Thymus (tissue), 11 donors: Measurements from ENCODE around the gene PARVB. TPM values are rescaled to one million over a fixed set of nuclear protein-coding genes. Genes with fewer than 3 reads are reported as not detected.

Experiments
- DNase-seq, 9 donors: peaks; one replicate each; pipeline ENCODE4 v3.0.0-alpha.2; 2013; ENCODE audit warnings: low spot score in 9 of 9, low read depth in 6 of 9, missing footprints in 1 of 9
- H3K27ac ChIP-seq, 2 donors: one replicate each; pipeline ENCODE4 v1.5.1; 2013; ENCODE audit warnings: control low read depth in 1 of 2, low read depth in 1 of 2, low read length in 1 of 2, mild to moderate bottlenecking in 1 of 2, moderate library complexity in 1 of 2
- H3K27me3 ChIP-seq, 2 donors: one replicate each; pipeline ENCODE4 v1.5.1; 2013; ENCODE audit warnings: low read length in 1 of 2; ENCODE audit not compliant: control insufficient read depth in 2 of 2, insufficient read depth in 1 of 2
- H3K36me3 ChIP-seq, 2 donors: one replicate each; pipeline ENCODE4 v1.5.1; 2013; ENCODE audit warnings: low read length in 1 of 2, mild to moderate bottlenecking in 1 of 2, moderate library complexity in 1 of 2; ENCODE audit not compliant: control insufficient read depth in 2 of 2, insufficient read depth in 2 of 2
- H3K4me1 ChIP-seq, 2 donors: one replicate each; pipeline ENCODE4 v1.5.1; 2013; ENCODE audit warnings: low read length in 2 of 2; ENCODE audit not compliant: control insufficient read depth in 2 of 2, insufficient read depth in 2 of 2
- H3K4me3 ChIP-seq, 2 donors: one replicate each; pipeline ENCODE4 v1.5.1; 2013; ENCODE audit warnings: low read length in 2 of 2, control low read depth in 1 of 2, mild to moderate bottlenecking in 1 of 2
- H3K9me3 ChIP-seq, 2 donors: one replicate each; pipeline ENCODE4 v1.5.1; 2013; ENCODE audit warnings: low read length in 1 of 2, mild to moderate bottlenecking in 1 of 2; ENCODE audit not compliant: control insufficient read depth in 2 of 2, insufficient read depth in 1 of 2
- WGBS: extraction: QIAGEN DNeasy Blood & Tissue Kit; methylation state at CpG from one replicate; pipeline ENCODE4 v1.1.7; 2013; 5-methylcytosine and 5-hydroxymethylcytosine counted together
- polyA plus RNA-seq: library from polyadenylated mRNA; stranded (reverse); fragments of 200-250 nt; gene quantifications from one replicate; pipeline ENCODE4 v1.2.3, GENCODE V29; 2013
- total RNA-seq: library from RNA; stranded (reverse); fragments of 120-200 nt; gene quantifications from one replicate; pipeline ENCODE4 v1.2.4, GENCODE V29; 2013
- donor health status: healthy.

Gene PARVB
- total and polyA plus RNA-seq, 2 donors, result 14.5 to 15.2 TPM

DNA sequence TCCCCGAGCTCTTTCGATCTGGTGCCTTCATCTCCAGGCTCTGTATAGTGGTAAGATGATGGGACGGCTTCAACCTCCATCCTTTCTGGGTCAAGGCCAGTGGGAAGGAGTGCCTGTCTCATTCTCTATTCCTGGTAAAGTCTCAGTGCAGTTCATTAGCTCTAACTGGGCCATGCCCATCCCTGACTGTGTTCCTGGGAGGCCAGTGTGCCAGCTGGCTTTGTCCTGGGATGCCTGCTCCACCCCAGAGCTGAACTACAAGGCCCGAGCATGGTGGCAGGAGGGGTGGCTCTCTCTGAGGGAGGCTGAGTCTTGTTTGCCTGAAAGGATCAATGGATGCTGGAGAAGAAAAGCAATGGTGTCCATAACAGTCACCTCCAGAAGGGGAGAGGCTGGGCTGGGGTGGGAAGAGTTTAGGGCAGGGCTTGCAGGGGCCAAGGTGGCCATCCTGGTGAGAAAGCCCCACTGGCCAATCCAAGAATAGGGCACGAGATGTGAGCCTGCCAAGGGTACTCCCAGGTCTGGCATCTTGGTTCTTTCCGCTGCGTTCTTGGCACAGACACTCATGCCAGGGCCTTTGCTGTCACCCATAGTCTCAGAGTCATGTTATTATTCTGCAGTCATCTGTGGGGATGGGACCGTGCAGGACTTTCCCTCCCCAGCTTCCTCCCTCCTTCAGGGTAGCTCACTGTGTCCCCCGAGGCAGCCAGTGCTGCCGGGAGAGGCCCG lies 60.1 kb downstream of the PARVB start:
- no peaks in the 10 kb centered on the region for H3K36me3 ChIP-seq
- 96% methylated on average over 11 of the region's 11 CpGs for WGBS
- no peak for DNase-seq
- peaks cover 0 to 10% of the 10 kb centered on the region in 2 donors for H3K9me3 ChIP-seq
- H3K4me1 ChIP-seq, result no peaks in the 10 kb centered on the region
- no peak overlapping the region for H3K4me3 ChIP-seq
- no peak overlapping the region for H3K27ac ChIP-seq
- H3K27me3 ChIP-seq, result no peaks in the 10 kb centered on the region

DNA sequence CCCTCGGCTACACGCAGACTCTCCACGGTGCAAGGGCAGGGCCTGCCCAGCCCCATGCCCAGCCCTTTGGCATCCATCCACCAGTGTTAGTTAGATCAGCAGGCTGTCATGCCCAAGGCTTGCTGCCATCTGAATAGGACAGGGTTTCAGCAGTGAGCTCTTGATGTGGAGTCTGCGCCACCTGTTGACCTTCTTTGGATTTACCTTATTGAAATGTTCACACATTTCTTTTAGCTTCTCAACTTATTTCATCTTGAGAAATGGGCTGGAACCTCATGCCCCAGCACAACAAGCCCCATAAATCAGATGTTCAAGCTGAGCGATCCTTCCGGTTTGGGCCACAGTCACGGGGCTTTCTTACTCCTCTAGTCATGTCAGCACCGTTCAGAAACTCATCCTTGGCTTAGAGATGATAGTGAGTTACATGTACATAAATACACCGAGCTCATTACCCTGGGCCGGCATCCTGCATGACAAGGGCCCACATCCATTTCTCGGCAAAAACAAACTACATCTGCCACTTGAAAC lies 61.7 kb downstream of the PARVB start:
- DNase-seq, result peak in 8 of 9 donors; percentile 40 to 81 (median 50)
- H3K36me3 ChIP-seq, result no peaks in the 10 kb centered on the region
- 72% methylated on average over 11 of the region's 11 CpGs for WGBS
- H3K4me1 ChIP-seq, result no peaks in the 10 kb centered on the region
- no peak overlapping the region for H3K27ac ChIP-seq
- no peaks in the 10 kb centered on the region for H3K27me3 ChIP-seq
- no peak overlapping the region for H3K4me3 ChIP-seq
- peaks cover 0 to 10% of the 10 kb centered on the region in 2 donors for H3K9me3 ChIP-seq

DNA sequence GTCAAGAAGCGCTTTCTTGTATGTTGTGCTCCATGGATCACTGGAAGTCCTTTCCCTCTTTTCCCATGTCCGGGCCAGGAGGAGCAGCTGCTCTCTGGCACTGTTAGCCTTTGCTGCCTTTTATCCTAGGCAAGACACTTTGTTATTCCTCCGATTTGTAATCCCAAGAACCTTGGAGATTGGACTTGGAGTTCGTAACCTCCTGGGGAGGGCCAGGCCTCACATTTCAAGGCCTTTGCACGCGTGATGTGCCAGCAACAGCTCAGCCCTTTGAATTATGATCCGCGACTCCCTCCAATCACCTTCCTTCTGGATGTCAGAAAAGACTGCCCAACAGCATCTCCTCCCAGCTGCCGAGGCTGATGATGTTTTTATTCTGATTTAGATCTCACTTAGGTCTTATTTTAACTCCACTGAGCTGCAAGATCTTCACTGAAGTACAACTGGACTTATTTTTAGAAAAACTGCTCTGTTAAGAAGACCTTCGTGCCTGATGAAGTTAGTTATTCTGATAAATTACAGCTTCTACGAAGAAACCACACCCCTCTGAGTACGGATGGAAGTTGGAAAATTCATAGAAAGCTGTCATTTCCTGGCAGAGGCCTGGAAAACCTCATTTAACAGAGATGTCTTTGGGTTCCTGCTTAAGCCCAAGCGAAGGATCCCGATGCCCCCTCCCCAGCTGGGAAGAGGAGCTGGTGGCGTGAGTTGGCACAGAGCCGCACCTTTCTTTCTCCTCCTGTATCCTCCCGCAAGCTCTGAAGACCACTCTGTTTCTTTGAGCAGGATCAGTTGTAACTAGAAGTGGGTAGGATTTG lies 62.4 kb downstream of the PARVB start:
- no peak overlapping the region for H3K4me3 ChIP-seq
- peaks cover 0 to 10% of the 10 kb centered on the region in 2 donors for H3K9me3 ChIP-seq
- H3K27ac ChIP-seq, result no peak overlapping the region
- WGBS, result 92% methylated on average over 17 of the region's 17 CpGs
- DNase-seq, result no peak
- no peaks in the 10 kb centered on the region for H3K27me3 ChIP-seq
- H3K36me3 ChIP-seq, result no peaks in the 10 kb centered on the region
- peaks cover 0 to 4% of the 10 kb centered on the region in 2 donors for H3K4me1 ChIP-seq

DNA sequence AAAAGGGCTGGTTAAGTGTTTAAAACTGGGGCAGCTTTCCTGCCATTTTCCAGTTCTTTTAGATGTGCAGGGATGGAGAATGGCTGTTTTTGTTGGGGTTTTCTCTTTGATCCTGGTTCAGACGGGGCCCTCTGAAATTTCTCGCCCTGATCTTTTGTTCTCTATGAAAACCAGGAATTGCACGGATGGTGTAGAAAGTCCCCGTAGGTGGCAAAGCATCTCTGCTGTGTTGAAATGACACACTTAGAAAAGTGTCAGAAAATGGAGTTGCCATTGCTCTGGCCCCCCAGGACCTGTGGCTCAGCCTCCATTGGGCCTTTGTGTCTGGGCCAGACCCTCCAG lies 63.0 kb downstream of the PARVB start:
- 95% methylated on average over 4 of the region's 4 CpGs for WGBS
- Histone ChIP-seq H3K27ac (no peak overlapping the region), H3K27me3 (no peaks in the 10 kb centered on the region), H3K4me3 (no peak overlapping the region), H3K9me3 (peaks cover 0 to 10% of the 10 kb centered on the region in 2 donors), H3K4me1 (peaks cover 0 to 4% of the 10 kb centered on the region in 2 donors), H3K36me3 (no peaks in the 10 kb centered on the region)
- no peak for DNase-seq

DNA sequence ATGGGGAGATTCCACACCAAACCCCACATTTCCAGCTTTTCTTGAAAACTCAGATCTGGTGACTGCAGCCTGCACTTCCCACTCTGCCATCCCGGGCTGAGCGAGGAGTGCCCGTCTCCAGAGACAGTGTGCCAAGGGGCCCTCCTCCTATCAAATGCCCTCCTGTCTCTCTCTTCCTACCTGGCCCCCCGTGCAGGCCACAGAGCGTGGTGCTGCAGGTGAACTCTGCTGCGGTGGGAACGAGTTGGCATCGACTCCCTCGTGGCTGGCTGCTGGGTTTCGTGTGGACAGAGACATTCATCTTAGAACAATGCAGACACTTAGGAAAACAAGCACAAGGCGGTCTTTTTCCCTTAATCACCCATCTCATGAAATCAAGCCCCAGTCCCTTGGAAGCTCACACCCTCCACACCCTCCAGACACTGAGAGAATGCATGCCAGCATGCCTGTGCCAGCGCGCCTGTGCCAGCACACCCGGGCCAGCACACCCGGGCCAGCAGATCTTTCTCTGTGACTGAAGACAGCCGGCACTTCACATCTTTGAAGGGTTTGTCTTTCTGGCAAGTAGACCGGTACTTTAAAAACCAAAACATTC lies 65.0 kb downstream of the PARVB start:
- WGBS, result 92% methylated on average over 17 of the region's 17 CpGs
- Histone ChIP-seq H3K4me1 (peaks cover 0 to 4% of the 10 kb centered on the region in 2 donors), H3K27me3 (no peaks in the 10 kb centered on the region), H3K27ac (no peak overlapping the region), H3K36me3 (no peaks in the 10 kb centered on the region), H3K4me3 (no peak overlapping the region), H3K9me3 (peaks cover 0 to 9% of the 10 kb centered on the region in 2 donors)
- no peak for DNase-seq

DNA sequence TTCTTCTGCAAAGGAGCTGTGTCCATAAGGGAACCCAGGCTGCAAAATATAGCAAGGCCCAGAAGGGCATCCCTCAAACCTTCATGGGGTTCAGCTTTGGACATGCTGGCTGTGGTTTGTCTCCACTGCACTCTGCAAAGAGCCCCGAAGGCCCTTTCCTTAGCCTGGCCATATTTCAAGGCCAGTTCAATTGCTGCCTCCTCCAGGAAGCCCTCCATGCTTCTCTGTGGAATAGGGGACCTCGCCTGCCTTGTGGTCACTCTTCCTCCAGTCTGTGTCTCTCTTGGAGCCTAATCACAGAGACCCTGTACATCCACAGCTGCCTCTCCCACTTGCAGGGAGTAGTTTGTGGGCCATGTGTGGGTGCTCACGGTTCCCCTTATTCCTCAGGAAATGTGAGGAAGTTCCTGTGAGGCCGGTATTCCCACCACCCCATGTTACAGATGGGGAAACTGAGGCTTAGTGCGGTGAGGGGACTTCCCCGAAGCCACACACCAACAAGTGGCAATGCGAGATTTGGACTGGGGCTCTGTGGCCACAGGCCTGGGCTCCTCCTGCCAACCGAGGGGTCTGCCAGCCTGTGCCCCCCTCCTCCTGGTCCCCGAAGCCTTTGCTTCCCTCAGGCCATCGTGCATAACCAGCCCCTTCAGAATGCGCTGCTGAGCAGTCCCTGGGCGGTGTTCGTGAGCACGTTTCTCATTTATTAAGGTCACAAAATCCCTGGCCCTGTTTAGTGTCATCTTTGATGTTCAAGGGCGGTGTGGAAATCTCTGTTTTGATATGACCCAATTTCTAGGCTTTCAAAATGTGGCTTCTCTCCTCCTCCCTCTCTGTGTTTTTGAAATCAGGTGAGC lies 65.8 kb downstream of the PARVB start:
- H3K27me3 ChIP-seq, result no peaks in the 10 kb centered on the region
- H3K36me3 ChIP-seq, result no peaks in the 10 kb centered on the region
- H3K9me3 ChIP-seq, result peaks cover 0 to under 1% of the 10 kb centered on the region in 2 donors
- no peak overlapping the region for H3K4me3 ChIP-seq
- DNase-seq, result no peak
- peaks cover 0 to 4% of the 10 kb centered on the region in 2 donors for H3K4me1 ChIP-seq
- 95% methylated on average over 15 of the region's 15 CpGs for WGBS
- no peak overlapping the region for H3K27ac ChIP-seq

DNA sequence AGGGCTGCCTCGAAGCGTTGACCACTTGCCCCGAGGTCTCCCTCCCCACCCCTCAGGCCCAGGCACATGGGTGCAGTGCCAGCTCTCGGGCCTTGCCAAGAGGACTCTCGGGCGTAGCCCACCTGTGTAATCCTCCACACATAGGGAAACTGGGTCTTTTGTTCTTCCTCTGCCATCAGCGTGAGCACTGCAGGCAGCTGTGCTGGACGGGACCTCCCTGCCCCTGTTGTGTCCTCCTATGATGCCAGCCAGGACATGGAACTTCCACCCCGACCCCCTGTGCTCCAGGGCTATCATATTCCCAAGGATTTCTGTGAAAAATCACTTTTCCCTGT lies 66.4 kb downstream of the PARVB start:
- Histone ChIP-seq H3K27me3 (no peaks in the 10 kb centered on the region), H3K4me3 (no peak overlapping the region), H3K27ac (no peak overlapping the region), H3K36me3 (no peaks in the 10 kb centered on the region), H3K9me3 (no peaks in the 10 kb centered on the region), H3K4me1 (peaks cover 0 to 4% of the 10 kb centered on the region in 2 donors)
- no peak for DNase-seq
- WGBS, result 94% methylated on average over 9 of the region's 9 CpGs

DNA sequence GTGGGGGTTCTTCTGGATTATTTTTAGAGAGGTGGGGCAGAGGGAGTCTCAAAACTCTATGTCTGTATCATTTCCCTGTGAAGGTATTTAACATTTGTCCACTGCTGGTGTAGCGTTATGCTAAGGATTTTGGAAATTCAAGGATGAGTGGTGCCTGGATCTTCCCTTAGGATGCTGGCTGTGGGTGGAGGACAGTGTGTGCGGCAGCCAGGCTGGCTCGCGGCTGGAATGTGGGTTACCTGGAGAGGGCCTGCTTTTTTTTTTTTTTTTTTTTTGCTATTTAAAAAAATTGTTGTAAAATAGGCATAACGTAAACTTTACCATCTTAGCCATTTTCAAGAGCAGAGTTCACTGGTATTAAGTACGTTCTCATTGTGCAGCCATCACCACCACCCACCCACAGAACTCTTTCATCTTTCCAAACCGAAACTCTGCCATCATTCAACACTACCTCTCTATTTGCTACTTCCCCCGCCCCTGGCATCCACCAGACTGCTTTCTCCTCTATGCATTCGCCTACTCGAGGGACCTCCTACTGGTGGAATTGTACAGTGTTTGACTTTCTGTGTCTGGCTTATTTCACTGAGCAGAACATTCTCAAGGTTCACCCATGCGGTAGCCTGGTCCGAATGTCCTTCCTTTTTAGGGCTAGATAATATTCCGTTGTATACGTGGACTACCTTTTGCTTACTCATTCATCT lies 67.1 kb downstream of the PARVB start:
- H3K9me3 ChIP-seq, result no peaks in the 10 kb centered on the region
- no peak overlapping the region for H3K4me3 ChIP-seq
- peak in 2 of 9 donors; percentile 12 to 51 for DNase-seq
- H3K36me3 ChIP-seq, result no peaks in the 10 kb centered on the region
- H3K4me1 ChIP-seq, result peaks cover 0 to 4% of the 10 kb centered on the region in 2 donors
- no peak overlapping the region for H3K27ac ChIP-seq
- WGBS, result 83% methylated on average over 14 of the region's 14 CpGs
- H3K27me3 ChIP-seq, result no peaks in the 10 kb centered on the region
